Adrenal gland (tissue), 5 donors: ENCODE data around the gene VAMP4.

Source experiments
- POLR2A ChIP-seq, 2 donors: fragments of 450-650 bp; IDR thresholded peaks; one replicate each; pipeline ENCODE4 v1.6.1; 2017; ENCODE audit warnings: antibody characterized with exemption in 2 of 2, mild to moderate bottlenecking in 2 of 2, moderate library complexity in 1 of 2
- TF ChIP-seq, protein P1 (sequence below), 6 experiments: fragments of 450-650 bp in 4 of 6; fragments of 200-600 bp in 2 of 6; sonication (generic) in 1 of 6; IDR thresholded peaks; 1 replicate in 5 of 6; 2 replicates in 1 of 6; pipeline versions ENCODE4 v1.5.1 to v1.8.0; 2016 to 2021; ENCODE audit warnings: antibody characterized with exemption in 6 of 6, mild to moderate bottlenecking in 2 of 6, moderate library complexity in 1 of 6
- donor health status: DM: no; HTN: no; CAD: no.

DNA sequence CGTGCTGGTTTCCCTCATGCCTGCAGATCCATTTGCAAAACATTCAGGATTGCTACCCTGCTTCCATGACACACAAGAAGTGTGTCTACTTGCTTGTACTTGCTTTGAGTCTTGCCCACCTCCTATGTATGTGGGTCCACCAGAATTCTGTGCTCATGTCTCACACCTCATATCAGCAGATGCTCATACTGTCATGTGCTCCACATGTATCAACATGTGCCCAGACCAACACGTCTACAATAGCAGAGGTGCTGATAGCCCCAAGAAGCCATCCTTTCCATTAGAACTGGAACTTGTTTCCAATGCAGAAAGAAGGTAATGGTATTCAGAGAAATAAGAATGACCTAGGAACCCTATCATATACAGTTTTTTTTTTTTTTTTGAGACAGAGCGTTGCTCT is 61.5 kb downstream of the VAMP4 start:
- TF ChIP-seq, protein P1, sequence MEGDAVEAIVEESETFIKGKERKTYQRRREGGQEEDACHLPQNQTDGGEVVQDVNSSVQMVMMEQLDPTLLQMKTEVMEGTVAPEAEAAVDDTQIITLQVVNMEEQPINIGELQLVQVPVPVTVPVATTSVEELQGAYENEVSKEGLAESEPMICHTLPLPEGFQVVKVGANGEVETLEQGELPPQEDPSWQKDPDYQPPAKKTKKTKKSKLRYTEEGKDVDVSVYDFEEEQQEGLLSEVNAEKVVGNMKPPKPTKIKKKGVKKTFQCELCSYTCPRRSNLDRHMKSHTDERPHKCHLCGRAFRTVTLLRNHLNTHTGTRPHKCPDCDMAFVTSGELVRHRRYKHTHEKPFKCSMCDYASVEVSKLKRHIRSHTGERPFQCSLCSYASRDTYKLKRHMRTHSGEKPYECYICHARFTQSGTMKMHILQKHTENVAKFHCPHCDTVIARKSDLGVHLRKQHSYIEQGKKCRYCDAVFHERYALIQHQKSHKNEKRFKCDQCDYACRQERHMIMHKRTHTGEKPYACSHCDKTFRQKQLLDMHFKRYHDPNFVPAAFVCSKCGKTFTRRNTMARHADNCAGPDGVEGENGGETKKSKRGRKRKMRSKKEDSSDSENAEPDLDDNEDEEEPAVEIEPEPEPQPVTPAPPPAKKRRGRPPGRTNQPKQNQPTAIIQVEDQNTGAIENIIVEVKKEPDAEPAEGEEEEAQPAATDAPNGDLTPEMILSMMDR (IDR thresholded peaks at IDR 0.05): no peak
- no peak for TF ChIP-seq POLR2A (IDR thresholded peaks at IDR 0.05)
